ENCODE measurements around the gene RASGRP3. TPM values are rescaled to one million over a fixed set of nuclear protein-coding genes. Genes with fewer than 3 reads are reported as not detected.

Gene RASGRP3
- total and polyA plus RNA-seq, 2 donors (not counting 3 experiments of a cell fraction or from before 2014, with no cell fraction given) = 16.0 to 39.6 TPM

GRCh38 chr2:33478968-33479731, 2.7 kb downstream of the RASGRP3 start:
- Histone ChIP-seq H3K4me2 (ENCODE audit: insufficient read depth, low read length) (no peak overlapping the region), H3K27ac (ENCODE audit: insufficient read depth, low read depth, low read length) (no peak overlapping the region), H3K79me2 (ENCODE audit: control insufficient read depth, insufficient read depth, low read length) (no peaks in the 10 kb centered on the region), H3K4me3 (replicated peaks in 1 of 3; ENCODE audit: insufficient read depth in 1 of 3, low read depth in 1 of 3, low read length in 3 of 3) (no peak overlapping the region), H3K4me1 (ENCODE audit: control insufficient read depth, extremely low read depth, insufficient read depth, low read length) (peaks cover 23% of the 10 kb centered on the region), H3K27me3 (ENCODE audit: control insufficient read depth in 2 of 2, insufficient read depth in 2 of 2, low read length in 2 of 2) (peaks cover 3% of the 10 kb centered on the region in 2 experiments), H2AFZ (ENCODE audit: low read depth, low read length) (no peak overlapping the region), H3K9me1 (replicated peaks; ENCODE audit: control insufficient read depth, extremely low read depth, insufficient read depth, low read length) (no peaks in the 10 kb centered on the region), H4K20me1 (replicated peaks; ENCODE audit: control insufficient read depth, extremely low read depth, insufficient read depth, low read length) (no peaks in the 10 kb centered on the region), H3K36me3 (ENCODE audit: control insufficient read depth in 2 of 2, extremely low read depth in 1 of 2, insufficient read depth in 2 of 2, low read length in 2 of 2) (no peaks in the 10 kb centered on the region), H3K9me3 (replicated peaks; ENCODE audit: control insufficient read depth, insufficient read depth, low read length) (no peaks in the 10 kb centered on the region), H3K9ac (replicated peaks; ENCODE audit: extremely low read depth, insufficient read depth, low read length) (no peak overlapping the region)
- peak; percentile 42 for DNase-seq (ENCODE audit: low read depth, low spot score)
- no TSS peak for BruUV-seq (replicated peaks)
- ChIA-PET CTCF (interaction anchor here (1.3 kb wide), 1 partner anchor 104 kb away, joined by 4 read pairs; no protein-coding TSS in a partner anchor), POLR2A (interaction anchor here (0.7 kb wide), 1 partner anchor 412 kb away, joined by 3 read pairs; no protein-coding TSS in a partner anchor)
- FAIRE-seq = no peak
- TF ChIP-seq GATA2 (IDR thresholded peaks at IDR 0.05; ENCODE audit: insufficient read depth, insufficient read length, low read depth, low read length) (no peak), MAX (IDR thresholded peaks at IDR 0.05; ENCODE audit: insufficient read depth, insufficient read length) (no peak), POLR2A (IDR thresholded peaks at IDR 0.05; ENCODE audit: low read depth, low read length) (no peak), MYC (IDR thresholded peaks at IDR 0.05; ENCODE audit: low read depth, low read length) (no peak), POLR2AphosphoS5 (IDR thresholded peaks at IDR 0.05; ENCODE audit: insufficient read depth, low read depth, low read length) (no peak), EZH2 (IDR thresholded peaks at IDR 0.05; ENCODE audit: borderline replicate concordance, low read depth, low read length, severe bottlenecking) (no peak), FOS (IDR thresholded peaks at IDR 0.05; ENCODE audit: borderline replicate concordance, insufficient read depth, low read length) (no peak), CTCF (IDR thresholded peaks at IDR 0.05; ENCODE audit: extremely low read depth in 1 of 2, insufficient read depth in 1 of 2, low read depth in 1 of 2, low read length in 2 of 2) (no peak)
- intact Hi-C loops (cut with micrococcal nuclease) = no loop called here
- dilution Hi-C loops (cut with MboI; ENCODE audit: extremely low pct_ligation_motif_present, low sequenced_read_pairs) = no loop called here

Data from endothelial cell of umbilical vein (primary cell).